HG02642 (cell line): ENCODE measurements around the gene FAM193A.
"Not testable (repeated sequence)": the region's sequence is repeated elsewhere in the genome, so short reads cannot be mapped to it uniquely, and the experiment has no call there.

Source experiments
- ATAC-seq: cut with Tn5 transposase; IDR thresholded peaks from one replicate; pipeline ENCODE4 v1.9.1; 2021; ENCODE audit warnings: mild to moderate bottlenecking; ENCODE audit not compliant: unreplicated experiment, poor library complexity

Gene FAM193A

GRCh38 chr4:2714061-2714770 is 177.8 kb downstream of the FAM193A start:
- no peak for ATAC-seq

- no peak for ATAC-seq
These were observed 178.5 kb downstream of the FAM193A start for GRCh38 chr4:2714918-2715317.

GRCh38 chr4:2715426-2715825 is 179.0 kb downstream of the FAM193A start:
- no peak for ATAC-seq

GRCh38 chr4:2716236-2716635 is 179.8 kb downstream of the FAM193A start:
- no peak for ATAC-seq

- ATAC-seq: no peak
These were observed 185.1 kb downstream of the FAM193A start for GRCh38 chr4:2721586-2721985.

GRCh38 chr4:2722033-2722432 is 185.6 kb downstream of the FAM193A start:
- ATAC-seq: no peak

GRCh38 chr4:2723751-2724150 is 187.3 kb downstream of the FAM193A start:
- no peak for ATAC-seq

- no peak for ATAC-seq
These were observed 188.9 kb downstream of the FAM193A start for GRCh38 chr4:2725380-2725779.

- ATAC-seq: not testable (repeated sequence)
These were observed 190.4 kb downstream of the FAM193A start for GRCh38 chr4:2726881-2727280.

- ATAC-seq: no peak
These were observed 191.8 kb downstream of the FAM193A start for GRCh38 chr4:2728221-2728620.

GRCh38 chr4:2728806-2729532 is 192.5 kb downstream of the FAM193A start:
- no peak for ATAC-seq

- no peak for ATAC-seq
These were observed 193.1 kb downstream of the FAM193A start for GRCh38 chr4:2729533-2729875.

GRCh38 chr4:2731907-2732317 is 195.5 kb downstream of the FAM193A start:
- ATAC-seq: no peak

- ATAC-seq: no peak
These were observed 196.1 kb downstream of the FAM193A start for GRCh38 chr4:2732526-2732925.

GRCh38 chr4:2733001-2733843 is 196.8 kb downstream of the FAM193A start:
- ATAC-seq: no peak

- ATAC-seq: no peak
These were observed 197.6 kb downstream of the FAM193A start for GRCh38 chr4:2733844-2734574.

- ATAC-seq: no peak
These were observed 198.2 kb downstream of the FAM193A start for GRCh38 chr4:2734612-2735011.

- ATAC-seq: no peak
These were observed 199.4 kb downstream of the FAM193A start for GRCh38 chr4:2735869-2736268.

- ATAC-seq: not testable (repeated sequence)
These were observed 201.8 kb downstream of the FAM193A start for GRCh38 chr4:2738296-2738695.

- ATAC-seq: no peak
These were observed 205.2 kb downstream of the FAM193A start for GRCh38 chr4:2741626-2742025.
